Measurements from ENCODE around the gene UEVLD.

UEVLD gene

DNA sequence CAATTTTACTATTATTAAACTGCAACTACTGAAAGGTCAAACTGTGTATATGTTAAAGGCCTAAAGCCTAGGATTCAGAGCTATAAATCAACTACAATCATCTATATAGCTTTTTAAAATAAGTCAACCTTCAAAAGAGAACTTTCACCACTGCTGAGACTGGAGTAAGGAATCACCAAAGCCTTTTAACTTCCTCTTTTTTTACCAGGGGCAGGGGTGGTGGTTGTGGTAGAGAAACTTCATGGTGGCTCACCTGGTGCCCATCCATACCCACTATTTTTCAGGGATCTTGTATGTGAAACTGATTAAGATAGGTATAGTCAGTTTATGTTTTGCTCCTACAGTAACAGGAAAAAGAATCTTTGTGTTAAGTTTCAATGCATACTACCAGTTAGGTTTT lies 93.3 kb downstream of the UEVLD start:
- DNase-seq, result no peak

DNA sequence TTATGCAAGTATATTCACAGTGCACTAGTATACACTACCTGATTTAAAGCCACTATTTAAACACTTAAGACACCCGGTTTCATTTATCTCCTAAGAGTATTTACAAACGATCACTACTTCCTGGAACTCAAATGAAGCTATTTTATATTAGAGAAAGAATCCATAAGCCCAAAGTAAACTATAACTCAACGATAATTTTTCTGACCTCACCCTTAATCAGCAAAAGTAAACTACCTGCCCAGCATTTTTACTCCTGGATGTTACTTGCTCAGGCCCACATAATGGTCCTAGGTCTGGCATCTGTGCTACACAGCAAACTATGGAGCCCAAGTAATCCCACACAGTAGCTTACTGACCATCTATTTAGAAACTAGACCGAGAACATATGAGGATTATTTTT lies 95.2 kb downstream of the UEVLD start:
- no peak for DNase-seq

DNA sequence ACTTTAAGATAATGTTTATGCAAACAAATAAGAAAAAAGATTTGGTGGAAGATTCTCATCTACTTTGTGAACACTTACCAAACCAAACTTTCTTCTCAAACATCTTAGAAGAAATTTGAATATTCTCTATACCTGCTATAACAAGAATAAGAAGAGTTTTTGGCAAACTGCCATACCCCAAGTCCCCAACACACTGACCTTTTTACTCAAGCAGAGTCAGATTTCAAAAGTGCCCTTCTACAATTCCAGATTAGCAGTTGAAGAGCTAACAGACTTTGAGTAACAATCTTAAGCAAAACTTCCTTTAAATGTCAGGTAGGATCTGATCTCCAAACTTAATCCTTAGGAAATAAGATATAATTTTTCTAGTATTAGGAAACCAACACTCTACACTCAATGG lies 95.6 kb downstream of the UEVLD start:
- DNase-seq, result no peak

DNA sequence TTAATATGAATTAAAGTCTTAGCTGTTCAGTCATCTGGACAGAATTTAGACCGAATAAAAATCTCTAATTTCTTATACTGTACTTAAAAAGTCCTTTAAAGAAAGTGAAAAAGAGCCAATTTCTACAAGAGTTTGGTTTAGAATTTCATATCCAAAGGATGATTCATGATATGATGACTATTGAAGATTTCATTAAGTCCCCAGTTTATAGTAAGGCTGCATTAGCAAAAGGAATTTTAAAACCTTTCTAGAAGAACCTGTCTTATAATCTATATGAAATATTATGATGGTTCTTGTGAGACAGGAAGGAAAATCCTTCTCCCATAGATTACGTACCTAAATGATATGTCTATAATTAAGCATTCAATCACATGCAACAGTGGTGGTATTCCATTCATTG lies 96.6 kb downstream of the UEVLD start:
- DNase-seq, result no peak

DNA sequence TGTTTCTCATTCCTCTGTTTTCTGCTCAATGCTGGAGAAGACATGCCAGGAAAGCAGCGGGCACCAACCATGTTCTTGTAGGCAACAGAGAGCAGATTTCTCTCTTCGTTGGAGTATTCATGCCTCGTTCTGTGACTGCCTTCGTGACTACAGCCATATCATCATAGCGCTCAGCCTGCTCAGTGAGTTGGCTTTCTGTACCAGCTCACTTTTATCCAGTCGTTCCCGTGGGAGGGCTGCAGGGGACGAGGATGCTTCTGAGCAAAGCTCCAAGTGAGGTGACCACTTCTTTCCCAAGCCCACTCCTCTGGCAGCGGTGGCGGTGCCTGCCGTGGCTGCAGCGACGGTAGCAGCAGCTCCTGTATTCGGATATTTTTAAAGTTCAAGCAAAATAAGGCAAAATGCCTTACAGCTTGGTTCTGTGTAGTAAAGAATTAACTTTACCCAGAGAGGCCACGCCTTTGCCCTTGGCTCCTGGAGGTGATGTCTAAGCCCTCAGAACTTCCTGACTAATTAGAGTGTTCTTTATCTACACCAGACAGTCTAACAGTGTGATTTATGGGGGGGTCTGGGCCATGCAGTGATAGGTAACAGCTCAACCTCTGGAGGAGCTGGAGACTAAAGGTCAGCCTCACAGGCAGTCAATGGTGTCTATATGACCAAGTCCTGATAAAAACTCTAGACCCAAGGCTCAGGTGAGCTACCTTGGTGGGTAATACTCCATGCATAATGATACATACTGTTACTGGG lies 97.6 kb downstream of the UEVLD start:
- DNase-seq, result no peak

DNA sequence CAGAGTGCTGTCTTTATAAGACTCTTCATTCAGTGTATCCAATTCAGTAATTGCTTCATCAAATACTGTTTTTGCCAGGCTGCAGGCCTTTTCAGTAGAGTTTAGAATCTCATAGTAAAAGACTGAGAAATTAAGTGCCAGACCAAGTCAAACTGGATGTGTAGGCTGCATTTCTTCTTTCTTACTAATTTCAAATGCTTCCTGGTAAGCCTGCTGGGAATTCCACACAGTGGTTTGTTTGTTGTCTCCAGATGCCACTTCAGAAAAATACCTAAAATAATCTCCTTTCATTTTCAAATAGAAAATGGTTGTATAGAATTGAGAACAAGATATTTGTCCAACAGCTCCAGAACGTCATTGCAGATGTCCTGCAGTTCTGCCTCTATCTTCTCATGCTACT lies 98.2 kb downstream of the UEVLD start:
- DNase-seq, result no peak

DNA sequence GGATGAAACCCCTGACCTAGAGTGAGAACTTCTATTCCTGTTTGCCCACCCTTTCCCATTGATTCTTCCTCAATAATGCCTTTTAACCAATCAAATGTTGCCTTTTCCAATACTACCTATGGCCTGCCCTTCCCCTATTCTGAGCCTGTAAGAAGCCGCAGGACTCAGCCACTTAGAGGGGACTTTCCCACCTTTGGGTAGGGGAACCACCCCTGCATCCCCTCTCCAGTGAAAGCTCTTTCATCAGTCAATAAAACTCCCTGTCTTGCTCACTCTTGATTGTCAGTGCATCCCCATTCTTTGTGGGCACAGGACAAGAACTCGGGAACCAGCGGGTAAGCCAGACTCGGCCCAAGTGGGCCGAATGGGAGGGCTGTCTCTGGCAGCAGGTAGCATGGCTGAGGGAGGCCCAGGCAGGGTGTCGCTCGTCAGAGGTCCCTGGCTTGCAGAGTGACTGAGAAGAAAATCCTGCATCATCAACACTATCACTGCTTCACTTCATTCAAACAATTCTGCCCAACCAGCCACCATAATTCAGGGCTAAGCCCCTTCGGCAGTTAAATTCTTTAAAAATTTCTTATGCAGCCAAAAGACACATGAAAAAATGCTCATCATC lies 102.5 kb downstream of the UEVLD start:
- no peak for DNase-seq

Measured in GOT3 (cell line).